IPS DF 6.9 (cell line): ENCODE results near the gene ASB2.

Experiments used
- DNase-seq: peaks from one replicate; pipeline ENCODE4 v3.0.0-alpha.2; 2013; ENCODE audit warnings: low read depth, low spot score
- H3K27ac ChIP-seq: one replicate; pipeline ENCODE4 v1.5.1; 2013; ENCODE audit warnings: low read length, control low read depth
- H3K27me3 ChIP-seq: 2 replicates; pipeline ENCODE4 v1.6.1; 2013; ENCODE audit warnings: mild to moderate bottlenecking, low read length; ENCODE audit not compliant: control insufficient read depth, insufficient read depth
- H3K36me3 ChIP-seq: 2 replicates; pipeline ENCODE4 v1.6.1; 2013; ENCODE audit warnings: low read length; ENCODE audit not compliant: control insufficient read depth, insufficient read depth
- H3K4me1 ChIP-seq: 2 replicates; pipeline ENCODE4 v1.6.1; 2013; ENCODE audit warnings: low read length; ENCODE audit not compliant: control insufficient read depth, insufficient read depth
- H3K4me3 ChIP-seq: 2 replicates; pipeline ENCODE4 v1.5.1; 2013; ENCODE audit warnings: mild to moderate bottlenecking, low read length
- H3K9me3 ChIP-seq: 2 replicates; pipeline ENCODE4 v1.6.1; 2013; ENCODE audit warnings: low read length, inconsistent platforms; ENCODE audit not compliant: control insufficient read depth, insufficient read depth
- WGBS: extraction: QIAGEN DNeasy Blood & Tissue Kit; methylation state at CpG from one replicate; pipeline ENCODE4 v1.1.7; 2013; ENCODE audit warnings: mixed read lengths, missing lambda C conversion rate; ENCODE audit not compliant: insufficient read length, insufficient coverage; 5-methylcytosine and 5-hydroxymethylcytosine counted together

Gene ASB2

DNA sequence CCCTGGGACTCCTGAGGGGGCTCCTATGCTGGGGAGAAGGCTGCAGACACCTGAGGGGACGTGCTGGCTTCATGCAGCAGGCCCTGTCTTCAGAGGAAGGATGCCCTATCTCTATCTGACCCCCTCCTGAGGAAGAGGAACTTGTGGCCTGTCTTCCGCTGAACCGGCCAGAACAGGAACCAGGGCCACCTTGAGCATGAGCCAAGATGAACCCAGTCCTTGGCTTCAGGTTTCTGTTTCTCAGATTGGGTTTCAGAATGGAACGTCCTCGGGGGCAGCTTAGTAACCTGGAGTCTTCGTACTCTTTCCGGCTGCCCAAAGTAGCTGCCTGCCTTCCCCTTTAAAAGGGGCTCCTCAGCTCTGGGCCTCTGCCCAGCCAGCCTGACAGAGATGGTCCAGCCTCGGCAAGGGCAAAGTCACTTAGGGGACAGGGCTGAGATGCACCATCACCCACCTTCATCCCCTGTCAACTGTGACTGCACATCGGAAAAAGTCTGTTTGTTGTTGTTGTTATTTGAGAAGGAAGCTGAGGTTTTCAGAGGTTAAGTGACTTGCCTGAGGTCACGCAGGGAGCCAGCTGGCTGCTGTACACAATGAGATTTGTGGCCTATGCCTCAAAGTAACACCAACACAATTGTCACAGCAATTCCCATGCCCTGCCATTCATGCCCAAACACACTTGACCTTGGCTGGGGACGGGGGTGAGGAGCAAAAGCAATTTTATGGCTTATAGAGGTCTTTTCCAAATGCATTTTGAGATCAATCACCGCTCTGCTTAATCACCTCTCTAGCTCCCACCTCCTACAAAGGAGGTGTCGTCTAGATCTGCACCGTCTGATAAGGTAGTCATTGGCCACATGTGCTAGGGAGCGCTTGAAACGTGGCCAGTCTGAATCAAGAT is 13.4 kb downstream of the ASB2 start:
- H3K9me3 ChIP-seq: no peaks in the 10 kb centered on the region
- no peaks in the 10 kb centered on the region for H3K36me3 ChIP-seq
- WGBS: no CpG with 5 or more reads among the region's 16 CpGs
- no peak overlapping the region for H3K27ac ChIP-seq
- DNase-seq: no peak
- H3K4me1 ChIP-seq: peaks cover 3% of the 10 kb centered on the region
- H3K27me3 ChIP-seq: no peaks in the 10 kb centered on the region
- H3K4me3 ChIP-seq: no peak overlapping the region; the same call in 1 of the 2 replicates

DNA sequence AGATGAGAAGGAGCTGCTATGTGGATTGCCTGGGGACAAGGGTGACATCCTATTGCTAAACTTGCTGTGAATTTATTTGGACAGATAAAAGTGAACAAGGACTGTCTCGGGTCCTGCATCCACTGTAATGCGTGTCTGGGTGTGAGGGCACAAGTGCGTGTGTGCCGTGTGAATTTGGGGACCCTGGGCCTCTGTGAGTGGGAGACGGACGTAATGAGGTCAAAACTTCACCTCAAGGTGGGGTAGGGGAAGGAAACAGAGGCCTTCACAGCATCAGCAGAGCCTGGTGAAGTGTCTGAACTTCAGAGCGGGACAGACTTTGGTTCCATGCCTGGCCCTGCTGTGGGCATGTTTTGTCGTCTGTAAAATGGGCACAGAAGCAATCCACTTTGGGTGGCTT is 14.8 kb downstream of the ASB2 start:
- H3K27me3 ChIP-seq: no peaks in the 10 kb centered on the region
- no CpG with 5 or more reads among the region's 8 CpGs for WGBS
- H3K4me3 ChIP-seq: no peak overlapping the region; the same call in 1 of the 2 replicates
- no peaks in the 10 kb centered on the region for H3K9me3 ChIP-seq
- DNase-seq: no peak
- H3K36me3 ChIP-seq: no peaks in the 10 kb centered on the region
- no peak overlapping the region for H3K27ac ChIP-seq
- peaks cover 3% of the 10 kb centered on the region for H3K4me1 ChIP-seq

DNA sequence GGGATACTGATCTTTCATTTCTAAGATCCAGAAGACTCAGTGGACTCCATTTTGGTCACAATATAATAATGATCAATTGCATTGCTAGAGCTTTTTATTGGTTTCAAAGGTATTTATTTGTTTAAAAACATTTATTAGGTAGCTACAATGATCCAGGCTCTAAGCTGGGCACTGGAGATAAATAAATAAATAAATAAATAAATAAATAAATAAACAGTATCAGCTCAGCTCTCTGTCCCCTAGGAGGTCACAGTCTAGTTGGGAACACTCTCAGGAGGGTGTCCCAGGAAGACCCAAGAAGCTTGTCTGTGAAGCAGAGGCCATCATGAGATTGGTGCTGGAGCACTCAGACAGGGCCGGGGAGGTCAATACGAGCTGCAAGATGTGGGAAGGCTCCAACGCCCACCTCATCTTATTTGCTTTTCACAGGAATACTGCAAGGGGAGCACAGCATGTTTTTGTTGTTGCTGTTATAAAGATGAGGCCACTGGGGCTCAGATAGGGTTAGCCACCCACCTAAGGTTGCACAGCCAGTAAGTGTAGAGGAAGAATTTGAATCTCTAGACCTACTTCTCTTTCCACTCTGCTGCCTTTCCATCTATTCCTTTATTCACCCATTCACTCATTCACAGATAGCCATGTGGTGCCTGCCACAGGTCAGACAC is 15.5 kb downstream of the ASB2 start:
- Histone ChIP-seq H3K27me3 (no peaks in the 10 kb centered on the region), H3K27ac (no peak overlapping the region), H3K36me3 (no peaks in the 10 kb centered on the region), H3K4me1 (peaks cover 3% of the 10 kb centered on the region), H3K4me3 (no peak overlapping the region), H3K9me3 (no peaks in the 10 kb centered on the region)
- DNase-seq: no peak
- no CpG with 5 or more reads among the region's 3 CpGs for WGBS

DNA sequence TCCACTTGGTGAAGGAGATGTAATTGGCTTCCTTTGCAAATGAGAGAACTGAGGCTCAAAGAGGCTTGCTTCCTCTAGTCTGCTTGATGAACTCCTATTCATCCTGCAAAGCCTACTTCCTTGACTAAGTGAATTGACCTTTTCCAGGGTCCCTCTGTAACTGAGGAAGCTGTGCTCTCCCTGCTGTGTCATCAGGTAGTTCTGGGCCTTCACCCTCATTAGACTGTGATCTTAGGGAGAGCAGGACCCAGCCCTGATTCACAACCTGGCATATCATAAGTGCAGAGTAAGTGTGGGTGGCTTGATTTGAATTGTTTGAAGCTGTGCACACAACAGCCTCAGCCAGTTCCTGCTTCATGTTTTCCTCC is 16.3 kb downstream of the ASB2 start:
- no peaks in the 10 kb centered on the region for H3K27me3 ChIP-seq
- no peaks in the 10 kb centered on the region for H3K9me3 ChIP-seq
- no peak overlapping the region for H3K27ac ChIP-seq
- peaks cover 4% of the 10 kb centered on the region for H3K4me1 ChIP-seq
- no peak overlapping the region for H3K4me3 ChIP-seq
- DNase-seq: no peak
- H3K36me3 ChIP-seq: no peaks in the 10 kb centered on the region

DNA sequence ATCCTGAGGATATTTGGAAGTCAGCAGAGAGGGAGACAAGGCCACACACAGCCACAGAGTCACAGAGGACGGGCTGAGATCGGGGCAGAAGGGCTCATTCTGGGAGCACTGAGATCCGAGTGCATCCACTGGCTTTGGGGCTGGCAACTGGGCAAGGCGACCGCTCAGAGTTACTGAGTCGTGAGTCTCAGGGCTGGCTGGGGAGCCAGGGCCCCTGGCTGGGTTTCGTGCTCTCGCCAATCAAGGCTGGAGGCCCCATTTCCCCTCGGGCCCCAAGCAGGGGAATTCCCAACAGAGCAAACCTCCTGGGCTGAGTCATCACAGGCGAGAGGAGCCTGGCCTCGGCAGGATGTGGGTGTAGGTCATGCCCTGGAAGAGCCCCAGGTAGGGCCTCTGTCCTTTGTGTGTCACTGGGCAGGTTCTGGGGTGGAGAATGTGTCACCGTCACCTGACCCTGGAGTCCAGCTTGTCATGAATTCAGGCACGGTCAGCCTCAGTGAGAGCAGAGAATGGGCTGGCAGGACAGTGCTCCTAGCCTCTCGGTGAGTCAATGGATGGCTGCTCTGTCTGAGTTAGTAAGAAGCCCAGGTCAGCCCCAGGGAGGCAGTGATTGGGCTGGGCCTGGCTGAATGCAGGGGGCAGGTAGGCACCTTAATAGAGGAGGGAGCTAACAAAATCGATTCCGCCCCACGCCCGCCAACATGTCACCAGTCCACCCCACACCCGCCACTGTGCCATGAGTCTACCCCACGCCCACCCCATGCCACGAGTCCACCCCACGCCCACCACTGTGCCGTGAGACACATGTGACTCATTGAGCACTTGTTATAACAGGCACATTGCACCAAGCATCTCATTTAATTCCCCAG is 16.9 kb downstream of the ASB2 start:
- Histone ChIP-seq H3K27ac (no peak overlapping the region), H3K36me3 (no peaks in the 10 kb centered on the region), H3K4me3 (no peak overlapping the region), H3K9me3 (no peaks in the 10 kb centered on the region), H3K4me1 (peaks cover 4% of the 10 kb centered on the region), H3K27me3 (no peaks in the 10 kb centered on the region)
- no peak for DNase-seq
- no CpG with 5 or more reads among the region's 23 CpGs for WGBS

DNA sequence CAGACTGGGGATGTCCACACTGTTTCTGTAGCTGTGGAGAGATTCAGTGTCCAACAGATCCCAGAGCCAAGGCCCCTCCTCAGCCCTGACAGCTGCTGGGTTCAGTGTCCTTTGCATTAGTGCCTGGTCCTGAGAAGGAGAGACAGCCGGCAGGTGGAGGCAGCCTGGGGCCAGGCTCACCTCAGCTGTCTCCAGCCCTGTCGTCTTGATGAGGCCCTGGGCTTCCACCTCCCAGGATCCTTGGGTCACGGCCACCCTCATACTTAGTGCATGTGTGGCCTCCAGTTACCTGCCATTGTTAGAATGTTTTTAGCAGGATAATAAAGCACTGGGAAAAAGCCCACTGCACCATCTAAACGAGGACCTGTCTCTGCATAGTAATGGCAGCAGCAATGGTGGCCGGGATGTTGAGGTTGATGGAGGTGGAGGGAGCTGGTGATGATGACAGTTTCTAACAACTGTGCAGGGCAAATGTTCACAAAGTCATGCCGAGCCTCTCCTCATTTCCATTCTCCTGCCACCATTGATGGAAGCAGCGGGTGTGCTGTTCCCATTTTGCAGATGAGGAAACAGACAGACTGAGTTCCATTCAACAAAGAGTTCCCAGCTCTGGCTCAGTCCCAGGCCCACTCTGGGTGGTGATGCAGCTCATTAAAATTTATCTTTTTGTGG is 17.7 kb downstream of the ASB2 start:
- H3K9me3 ChIP-seq: no peaks in the 10 kb centered on the region
- no peak for DNase-seq
- no peaks in the 10 kb centered on the region for H3K36me3 ChIP-seq
- H3K27me3 ChIP-seq: no peaks in the 10 kb centered on the region
- no peak overlapping the region for H3K4me3 ChIP-seq
- H3K27ac ChIP-seq: no peak overlapping the region
- no CpG with 5 or more reads among the region's 7 CpGs for WGBS
- H3K4me1 ChIP-seq: peaks cover 4% of the 10 kb centered on the region

DNA sequence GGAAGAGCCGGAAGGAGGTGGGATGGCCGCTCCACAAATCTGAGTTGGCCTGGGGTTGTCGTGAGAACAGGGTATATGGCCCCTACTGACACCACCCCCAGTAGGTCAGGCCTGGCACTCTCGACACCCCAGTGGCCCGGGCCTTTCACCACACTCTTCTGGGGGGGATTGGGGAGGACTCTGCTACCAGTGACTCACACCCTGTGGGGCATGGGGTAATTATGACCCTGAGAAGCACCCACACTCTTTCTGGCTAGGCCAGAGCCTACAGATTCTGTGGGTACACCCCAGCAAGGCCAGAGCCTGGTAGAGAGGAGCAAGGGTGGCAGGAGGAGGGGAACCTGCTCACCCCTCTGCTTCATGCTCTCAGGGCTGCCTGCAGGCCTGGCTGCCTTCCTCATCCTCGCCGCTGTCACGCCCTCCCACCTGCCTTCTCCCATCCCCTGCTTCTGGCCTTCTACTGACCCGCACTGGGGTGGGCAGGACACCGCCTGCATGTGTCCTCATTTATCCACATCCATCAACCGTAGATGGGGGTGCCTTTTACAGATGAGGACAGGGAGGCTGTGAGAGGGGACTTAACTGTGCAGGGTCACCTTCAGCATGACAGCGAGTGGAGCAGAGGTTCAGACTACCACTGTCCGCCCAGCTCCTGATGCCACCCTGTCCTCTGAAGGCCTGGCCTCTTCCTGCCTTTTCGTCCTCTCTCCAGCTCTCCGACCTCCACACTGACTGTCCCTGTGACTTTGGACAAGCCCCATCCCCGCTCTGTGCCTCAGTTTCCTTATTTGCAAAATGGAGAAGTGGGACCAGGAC is 18.4 kb downstream of the ASB2 start:
- peaks cover 4% of the 10 kb centered on the region for H3K4me1 ChIP-seq

DNA sequence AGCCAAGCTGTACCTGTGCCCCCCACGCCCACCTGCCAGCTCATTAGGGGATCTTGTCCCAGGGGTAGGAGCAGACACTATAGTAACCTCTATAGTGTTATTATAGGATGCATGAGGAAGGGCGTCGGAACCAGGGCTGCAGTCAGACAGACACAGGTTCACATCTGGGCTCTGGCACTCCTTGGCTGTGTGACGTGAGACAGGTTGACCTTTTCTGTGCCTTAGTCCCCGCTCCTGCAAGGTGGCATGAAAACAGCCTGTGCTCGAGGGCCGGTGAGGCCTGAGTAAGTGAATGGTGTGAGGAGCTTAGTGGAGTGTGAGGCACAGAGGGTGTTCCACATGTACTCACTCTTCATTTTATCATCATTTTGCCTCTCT is 19.0 kb downstream of the ASB2 start:
- H3K9me3 ChIP-seq: no peaks in the 10 kb centered on the region
- no peak overlapping the region for H3K4me3 ChIP-seq
- H3K4me1 ChIP-seq: peaks cover 4% of the 10 kb centered on the region
- H3K27ac ChIP-seq: no peak overlapping the region
- no peaks in the 10 kb centered on the region for H3K27me3 ChIP-seq
- WGBS: no CpG with 5 or more reads among the region's 7 CpGs
- H3K36me3 ChIP-seq: no peaks in the 10 kb centered on the region
- DNase-seq: no peak

More for the DNA sequence above, 18.4 kb downstream of the ASB2 start:
- no CpG with 5 or more reads among the region's 16 CpGs for WGBS
- no peak for DNase-seq
- no peak overlapping the region for H3K4me3 ChIP-seq
- no peaks in the 10 kb centered on the region for H3K27me3 ChIP-seq
- no peaks in the 10 kb centered on the region for H3K9me3 ChIP-seq
- no peak overlapping the region for H3K27ac ChIP-seq
- no peaks in the 10 kb centered on the region for H3K36me3 ChIP-seq

DNA sequence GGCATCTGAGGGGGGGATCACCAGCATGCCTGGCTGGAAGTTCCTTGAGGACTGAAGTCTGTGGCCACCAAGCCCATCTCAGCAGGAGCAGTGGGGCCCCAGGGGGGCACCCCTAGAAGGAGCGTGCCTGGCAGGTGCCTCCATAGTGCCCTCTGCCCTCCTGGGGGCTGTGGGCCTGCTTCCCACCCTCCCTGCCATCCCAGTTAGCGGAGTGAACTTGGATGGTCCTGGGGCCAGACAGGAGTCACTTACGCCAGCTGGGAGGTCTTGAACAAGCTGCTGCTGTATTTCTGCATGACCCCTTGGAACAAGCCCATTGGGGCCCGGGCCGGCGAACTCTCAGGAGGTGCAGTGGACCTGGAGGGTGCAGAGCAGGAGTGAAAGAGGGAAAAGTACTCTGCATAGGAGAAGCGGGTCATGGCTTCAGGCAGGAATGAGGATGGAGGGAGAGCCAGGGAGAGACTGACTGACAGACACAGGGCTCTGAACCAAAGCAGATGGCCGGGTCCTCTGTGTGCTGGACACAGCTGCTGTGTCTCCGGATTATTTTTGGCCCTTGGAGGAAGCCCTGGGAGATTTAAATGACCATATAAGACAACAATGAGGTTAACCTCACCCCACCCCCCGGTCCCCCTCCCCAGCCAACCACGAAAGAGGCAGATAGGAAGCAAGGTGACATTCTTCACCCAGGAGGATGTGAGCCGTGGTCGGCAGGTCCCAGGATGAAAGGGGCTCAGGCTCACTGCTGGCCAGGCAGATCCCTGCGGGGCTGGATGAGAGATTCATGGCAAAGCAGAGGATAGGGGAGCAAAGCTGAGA is 19.6 kb downstream of the ASB2 start:
- no peak for DNase-seq
- H3K27ac ChIP-seq: no peak overlapping the region
- no peaks in the 10 kb centered on the region for H3K9me3 ChIP-seq
- WGBS: no CpG with 5 or more reads among the region's 14 CpGs
- peaks cover 4% of the 10 kb centered on the region for H3K4me1 ChIP-seq
- no peak overlapping the region for H3K4me3 ChIP-seq
- no peaks in the 10 kb centered on the region for H3K36me3 ChIP-seq
- no peaks in the 10 kb centered on the region for H3K27me3 ChIP-seq
